HG02763 (cell line): ENCODE data around the gene CCDC192.
"Not testable (repeated sequence)": the region's sequence is repeated elsewhere in the genome, so short reads cannot be mapped to it uniquely, and the experiment has no call there.

ENCODE experiments used
- ATAC-seq: cut with Tn5 transposase; IDR thresholded peaks from one replicate; pipeline ENCODE4 v1.9.1; 2021; ENCODE audit warnings: mild to moderate bottlenecking, moderate library complexity; ENCODE audit not compliant: unreplicated experiment

Gene CCDC192

DNA sequence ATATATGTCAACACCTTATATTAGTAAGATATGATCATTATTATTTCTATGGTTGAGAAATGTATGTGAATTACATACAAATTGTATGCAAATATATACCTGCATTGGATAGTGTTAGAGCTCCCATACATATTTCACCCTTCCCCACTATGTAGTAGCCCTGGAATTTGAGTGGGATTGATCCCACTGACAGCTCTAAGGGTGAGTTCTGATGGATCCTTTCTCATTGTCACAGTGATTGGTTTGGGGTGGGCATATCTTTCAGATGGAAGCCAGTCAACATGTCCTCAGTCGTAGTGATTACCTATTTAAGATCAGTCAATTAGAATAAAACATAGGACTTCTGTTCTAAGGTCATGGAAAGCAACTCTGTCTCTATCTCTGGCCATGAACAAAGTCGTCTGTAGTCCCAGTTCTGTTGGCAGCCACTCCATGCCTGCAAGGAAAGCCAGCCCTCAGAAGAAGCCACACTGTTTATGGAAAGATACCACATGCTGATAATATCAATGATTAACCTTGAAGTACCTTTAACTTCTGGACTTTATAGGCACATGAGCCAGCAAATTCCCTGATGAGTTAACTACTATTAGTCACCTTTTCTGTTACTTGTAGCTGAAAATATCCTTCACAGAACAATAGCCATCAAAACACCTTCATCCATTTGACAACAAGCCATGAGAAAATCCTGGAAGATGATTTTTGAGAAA, 5.1 kb upstream of the CCDC192 start:
- no peak for ATAC-seq

DNA sequence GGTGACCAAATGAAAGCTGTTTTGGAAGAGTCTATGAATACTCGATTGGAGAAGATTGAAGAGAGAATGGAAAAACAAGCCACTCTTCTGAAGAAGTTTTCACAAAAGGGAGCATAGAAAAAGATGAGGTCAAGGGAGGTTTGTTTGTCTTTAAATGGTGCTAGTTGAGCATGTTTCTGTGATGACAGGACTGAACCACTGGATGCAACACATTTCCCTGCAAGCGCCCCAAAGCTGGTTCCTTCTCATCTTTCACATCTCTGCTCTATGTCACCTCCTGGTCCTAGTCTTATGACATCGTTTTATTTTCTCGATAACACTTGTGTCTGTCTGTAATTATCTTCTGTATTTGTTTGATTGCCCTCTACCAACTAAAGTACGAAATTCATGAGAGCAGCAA, 3.8 kb upstream of the CCDC192 start:
- no peak for ATAC-seq

DNA sequence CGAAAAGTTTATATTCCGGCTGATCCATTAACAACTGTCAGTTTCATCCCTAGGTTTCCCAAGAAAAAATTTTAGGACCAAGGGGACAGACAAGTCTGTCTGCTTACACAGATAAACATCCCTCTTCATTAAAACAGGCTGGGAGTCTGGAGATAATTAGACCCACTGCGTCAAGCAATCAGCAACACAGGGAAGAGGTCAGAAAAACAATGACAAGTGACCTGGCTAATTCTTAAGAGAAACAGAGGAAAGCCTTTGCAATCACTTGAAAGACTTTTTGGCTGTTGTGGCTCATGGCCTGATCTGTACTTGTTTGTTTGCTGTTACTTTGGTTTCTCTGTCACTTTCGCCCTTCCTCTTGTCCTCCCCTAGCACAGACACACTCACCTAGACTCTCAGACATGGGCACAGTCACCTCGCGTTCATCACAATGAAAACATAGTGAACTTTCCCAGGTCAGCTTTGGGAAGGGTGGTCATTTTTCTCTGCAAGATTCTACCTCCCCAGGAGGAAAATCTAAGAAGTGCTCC, 2.9 kb upstream of the CCDC192 start:
- ATAC-seq = no peak

DNA sequence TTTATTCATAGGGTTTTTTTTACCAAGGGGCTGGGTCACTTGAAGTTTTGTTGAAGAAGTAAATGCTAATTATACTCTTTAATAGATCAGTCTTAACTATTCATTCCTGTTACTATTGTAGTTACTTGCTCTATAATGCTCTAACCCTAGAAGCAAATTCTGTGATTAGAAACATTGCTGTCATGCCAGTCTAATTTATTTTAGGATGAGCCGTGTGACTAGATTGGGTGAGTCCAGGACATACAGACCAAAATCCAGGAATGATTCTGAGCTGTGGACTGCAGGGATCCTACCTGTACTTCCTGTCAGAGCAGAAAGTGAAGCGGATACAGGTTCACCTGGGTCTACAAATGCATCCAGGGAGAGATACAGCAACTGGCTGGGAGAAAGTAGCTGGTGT, 757 bp upstream of the CCDC192 start:
- ATAC-seq = no peak

DNA sequence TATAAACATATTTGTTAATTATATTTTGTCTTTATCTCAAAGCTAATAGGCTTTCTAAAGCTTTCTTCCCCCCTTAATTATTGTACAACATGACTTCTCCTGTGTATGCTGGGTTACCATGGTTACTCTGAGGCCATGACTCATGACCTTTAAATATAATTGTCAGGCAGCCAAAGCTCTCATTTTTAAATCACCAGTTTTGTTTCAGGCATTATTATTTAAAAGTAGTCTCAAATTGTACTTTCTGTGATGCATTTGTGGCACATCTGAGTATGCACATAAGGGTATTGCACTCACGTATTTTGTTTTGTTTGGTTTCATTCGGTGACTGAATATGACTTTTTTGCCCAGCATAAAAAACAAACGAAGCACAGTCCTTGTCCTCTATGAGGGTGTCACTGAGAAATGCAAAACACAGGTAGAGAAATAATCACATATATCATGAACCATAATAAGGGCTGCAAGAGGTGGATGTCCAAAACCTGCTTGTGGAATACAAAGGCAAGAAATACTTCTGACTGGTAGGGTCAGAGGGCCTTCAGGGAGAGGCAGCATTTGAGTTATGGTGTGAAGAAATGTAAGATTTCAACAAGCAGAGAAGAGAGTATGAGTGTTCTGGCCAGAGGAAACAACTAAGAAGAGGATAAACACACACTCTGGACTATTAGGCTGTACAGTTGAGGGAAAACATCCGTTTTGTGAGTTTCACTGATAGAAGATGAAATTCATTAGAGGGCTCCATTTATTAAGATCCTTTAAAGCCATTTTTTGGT, 2.1 kb downstream of the CCDC192 start:
- ATAC-seq = no peak

DNA sequence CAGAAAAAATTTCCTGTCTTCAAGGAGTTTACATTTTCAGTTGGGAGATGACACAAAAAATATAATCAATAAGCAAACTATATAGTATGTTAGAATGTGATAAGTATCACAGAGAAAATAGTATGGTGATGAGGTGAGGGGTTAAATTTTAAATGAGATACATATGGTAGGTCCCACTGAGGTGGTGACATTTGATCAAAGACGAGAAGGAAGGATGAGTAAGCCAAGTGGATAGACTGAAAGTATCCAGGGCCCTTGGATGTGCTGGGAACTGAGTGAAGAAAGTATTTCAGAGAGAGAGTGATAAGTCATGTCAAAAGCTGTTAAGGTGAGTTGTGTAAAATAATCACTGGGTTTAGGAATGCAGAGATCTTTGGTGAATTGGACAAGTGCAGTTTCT, 3.5 kb downstream of the CCDC192 start:
- no peak for ATAC-seq

DNA sequence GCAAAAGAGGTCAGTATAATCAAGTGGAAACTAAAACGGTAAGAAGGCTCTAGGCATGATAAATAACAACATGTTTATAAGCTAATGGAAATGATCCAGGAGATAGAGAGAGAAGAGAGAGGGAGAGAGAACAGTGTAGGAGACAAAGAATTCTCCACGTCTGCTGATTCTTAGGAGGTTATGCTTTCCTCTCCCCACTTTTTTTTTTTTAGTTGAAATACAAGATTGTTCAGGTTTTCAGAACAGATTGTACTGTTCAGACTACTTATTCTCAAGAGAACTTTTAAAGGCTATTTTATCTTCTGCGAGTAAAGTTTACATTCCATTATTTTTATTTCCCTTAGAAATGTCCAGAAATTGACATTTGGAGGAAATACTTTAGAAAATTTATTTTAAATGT, 4.0 kb downstream of the CCDC192 start:
- no peak for ATAC-seq

DNA sequence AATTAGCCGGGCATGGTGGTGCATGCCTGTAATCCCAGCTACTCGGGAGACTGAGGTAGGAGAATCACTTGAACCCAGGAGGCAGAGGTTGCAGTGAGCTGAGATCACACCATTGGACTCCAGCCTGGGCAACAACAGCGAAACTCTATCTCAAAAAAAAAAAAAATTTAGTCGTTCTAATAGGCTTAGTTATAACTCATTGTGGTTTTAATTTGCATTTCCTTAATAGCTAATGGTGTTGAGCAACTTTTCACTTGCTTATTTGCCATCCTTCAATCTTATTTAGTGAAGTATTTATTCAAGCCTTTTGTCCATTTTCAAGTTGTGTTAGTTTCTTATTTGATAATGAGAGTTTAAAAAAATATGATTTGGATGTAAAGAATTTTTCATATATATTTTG, 9.9 kb downstream of the CCDC192 start:
- not testable (repeated sequence) for ATAC-seq

DNA sequence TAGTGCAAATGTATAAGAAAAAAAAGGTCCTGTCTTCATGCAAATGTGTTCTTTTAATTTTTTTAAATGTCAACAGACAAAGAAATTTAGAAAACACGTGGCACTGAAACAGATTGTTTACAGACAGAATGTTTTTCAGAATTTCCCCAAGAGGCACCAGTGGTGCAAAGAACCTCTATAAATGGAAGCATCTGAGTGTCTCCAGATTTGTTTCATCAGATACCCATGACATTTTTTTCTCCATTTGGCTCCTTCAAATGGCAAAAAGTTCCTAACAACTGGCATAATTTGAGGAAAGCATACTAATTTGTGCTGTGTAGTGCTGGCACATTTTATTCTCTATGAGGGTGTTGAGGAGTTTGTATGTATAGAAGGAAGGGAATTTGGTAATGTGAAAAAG, 15.0 kb downstream of the CCDC192 start:
- ATAC-seq = no peak

DNA sequence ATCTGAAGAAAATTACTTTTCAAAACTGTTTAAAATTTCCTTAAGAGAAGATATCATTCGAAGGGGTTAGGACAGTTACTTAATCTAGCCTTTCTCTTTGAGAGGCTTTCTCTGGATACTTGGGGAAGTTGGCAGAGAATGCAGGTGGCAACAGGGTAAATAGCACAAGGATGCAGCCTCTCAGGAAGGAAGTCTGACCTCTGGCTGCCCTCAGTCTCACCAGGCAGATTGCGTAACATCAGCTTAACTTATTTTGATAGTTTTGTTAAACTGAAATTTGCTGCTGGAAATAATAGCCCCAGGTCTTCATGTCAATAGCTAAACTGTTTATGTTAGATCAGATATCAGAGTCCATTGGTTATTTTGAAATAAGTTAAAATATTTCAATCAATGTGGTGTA, 20.4 kb downstream of the CCDC192 start:
- ATAC-seq = no peak

DNA sequence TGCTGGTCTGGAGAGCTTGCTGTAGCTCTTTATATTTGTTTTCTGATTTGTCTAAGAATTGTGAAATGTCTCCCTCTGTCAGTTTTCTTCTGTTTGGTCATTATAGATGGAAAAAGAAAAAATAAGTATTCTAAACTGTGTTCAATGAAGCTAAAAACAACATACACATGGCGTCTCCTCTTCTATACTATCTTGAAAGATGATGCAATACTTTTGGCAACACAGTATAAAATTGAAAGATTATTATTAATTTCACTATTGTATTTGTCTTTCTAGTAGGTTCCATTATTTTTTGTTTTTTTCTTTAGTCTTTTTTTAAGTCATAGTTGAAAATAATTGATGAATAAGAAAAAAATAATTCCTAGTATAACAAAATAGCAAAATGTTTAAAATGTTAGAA, 22.5 kb downstream of the CCDC192 start:
- no peak for ATAC-seq

DNA sequence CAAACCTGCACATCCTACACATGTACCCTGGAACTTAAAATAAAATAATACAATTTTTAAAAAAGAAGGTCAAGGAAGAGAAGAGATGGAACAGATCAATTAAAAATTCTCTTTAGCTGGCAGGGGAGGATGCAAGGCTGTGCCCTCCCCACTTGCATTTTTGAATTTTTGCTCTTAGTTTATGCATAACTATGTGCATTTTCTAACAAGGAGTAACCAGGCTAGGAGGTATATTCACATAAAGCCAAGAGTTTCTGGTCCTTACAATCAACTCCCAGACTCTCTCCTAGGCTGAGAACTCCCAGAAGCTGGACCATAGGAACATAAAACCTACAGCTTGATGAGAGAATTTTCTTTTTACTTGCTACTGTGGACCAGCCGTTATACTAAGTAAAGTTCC, 29.8 kb downstream of the CCDC192 start:
- no peak for ATAC-seq

DNA sequence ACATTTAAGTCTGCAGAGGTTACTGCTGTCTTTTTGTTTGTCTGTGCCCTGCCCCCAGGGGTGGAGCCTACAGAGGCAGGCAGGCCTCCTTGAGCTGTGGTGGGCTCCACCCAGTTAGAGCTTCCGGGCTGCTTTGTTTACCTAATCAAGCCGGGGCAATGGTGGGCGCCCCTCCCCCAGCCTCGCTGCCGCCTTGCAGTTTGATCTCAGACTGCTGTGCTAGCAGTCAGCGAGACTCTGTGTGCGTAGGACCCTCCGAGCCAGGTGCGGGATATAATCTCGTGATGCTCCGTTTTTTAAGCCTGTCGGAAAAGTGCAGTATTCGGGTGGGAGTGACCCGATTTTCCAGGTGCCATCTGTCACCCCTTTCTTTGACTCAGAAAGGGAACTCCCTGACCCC, 36.2 kb downstream of the CCDC192 start:
- ATAC-seq = not testable (repeated sequence)

DNA sequence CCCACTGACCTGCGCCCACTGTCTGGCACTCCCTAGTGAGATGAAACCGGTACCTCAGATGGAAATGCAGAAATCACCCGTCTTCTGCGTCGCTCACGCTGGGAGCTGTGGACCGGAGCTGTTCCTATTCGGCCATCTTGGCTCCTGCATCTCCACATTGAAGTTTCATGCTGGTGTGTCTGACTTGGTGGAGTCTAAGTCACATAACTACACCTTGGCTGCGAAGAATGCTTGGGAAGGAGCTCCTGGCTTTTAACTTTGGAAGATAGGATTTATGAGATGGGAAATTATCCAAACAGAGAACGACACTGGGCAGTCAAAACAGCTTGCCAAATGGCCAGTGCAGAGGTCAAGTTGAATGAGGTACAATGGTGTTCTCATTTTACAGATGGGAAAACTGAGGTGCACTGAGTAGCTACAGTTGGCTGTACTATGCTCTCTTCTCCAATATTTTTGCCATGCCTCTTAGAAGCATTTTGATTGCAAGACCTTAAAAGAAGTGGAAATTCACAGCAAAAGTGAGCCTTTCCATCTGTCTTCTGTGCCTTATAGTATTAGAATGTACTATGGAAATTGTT, 36.7 kb downstream of the CCDC192 start:
- ATAC-seq = no peak

DNA sequence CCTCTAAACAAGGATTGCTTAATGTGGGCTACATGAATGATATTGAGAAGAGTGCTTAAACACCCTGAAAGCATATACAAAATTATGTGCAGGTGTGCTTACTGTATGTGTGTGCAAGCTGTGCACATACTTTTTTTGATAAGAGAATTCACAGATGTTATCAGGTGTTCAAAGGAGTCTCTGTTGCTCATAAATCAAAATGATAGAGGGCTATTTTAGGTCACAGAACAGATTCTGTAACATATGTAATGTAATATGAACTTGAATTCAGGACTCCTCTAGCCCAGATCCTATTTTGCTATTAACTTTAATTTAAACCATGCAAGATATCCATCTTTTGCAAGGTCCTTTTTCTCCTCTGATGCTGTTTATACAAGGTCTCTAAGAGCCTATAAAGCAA, 38.2 kb downstream of the CCDC192 start:
- no peak for ATAC-seq

DNA sequence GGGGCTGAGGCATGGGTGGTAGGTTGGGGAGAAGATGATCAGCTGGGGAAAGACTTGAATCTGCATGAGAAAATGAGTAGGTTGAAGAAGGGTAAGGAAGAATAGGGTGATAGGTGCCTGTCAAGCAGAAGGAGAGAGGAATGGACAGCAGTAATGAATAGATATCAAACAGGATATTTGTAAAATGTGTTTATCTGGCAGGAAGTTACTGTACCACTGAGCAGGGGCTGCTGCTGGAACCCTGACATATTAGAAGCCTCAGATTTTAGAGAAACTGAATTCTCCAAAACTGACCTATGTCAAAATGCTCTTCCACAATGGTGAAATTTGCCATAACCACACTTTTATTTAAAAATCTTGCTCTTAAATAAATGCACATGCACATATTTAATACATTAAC, 41.0 kb downstream of the CCDC192 start:
- no peak for ATAC-seq

DNA sequence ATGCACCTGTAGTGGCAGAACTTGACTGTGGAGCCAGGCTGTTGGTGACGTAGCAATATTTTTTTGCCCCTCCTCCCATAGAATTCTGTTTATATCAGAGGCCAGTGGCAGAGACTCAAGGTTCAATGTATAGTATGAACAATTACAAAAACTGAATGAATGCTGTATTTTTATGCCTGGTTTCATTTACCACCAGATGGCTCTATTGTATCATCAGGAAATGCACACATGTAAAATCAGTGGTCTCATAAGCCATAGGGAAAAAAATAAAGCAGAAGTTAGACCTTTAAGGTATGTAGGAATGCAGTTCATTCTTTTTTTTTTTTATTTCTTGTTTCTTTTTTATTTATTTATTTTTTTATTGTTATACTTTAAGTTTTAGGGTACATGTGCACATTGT, 43.6 kb downstream of the CCDC192 start:
- no peak for ATAC-seq

DNA sequence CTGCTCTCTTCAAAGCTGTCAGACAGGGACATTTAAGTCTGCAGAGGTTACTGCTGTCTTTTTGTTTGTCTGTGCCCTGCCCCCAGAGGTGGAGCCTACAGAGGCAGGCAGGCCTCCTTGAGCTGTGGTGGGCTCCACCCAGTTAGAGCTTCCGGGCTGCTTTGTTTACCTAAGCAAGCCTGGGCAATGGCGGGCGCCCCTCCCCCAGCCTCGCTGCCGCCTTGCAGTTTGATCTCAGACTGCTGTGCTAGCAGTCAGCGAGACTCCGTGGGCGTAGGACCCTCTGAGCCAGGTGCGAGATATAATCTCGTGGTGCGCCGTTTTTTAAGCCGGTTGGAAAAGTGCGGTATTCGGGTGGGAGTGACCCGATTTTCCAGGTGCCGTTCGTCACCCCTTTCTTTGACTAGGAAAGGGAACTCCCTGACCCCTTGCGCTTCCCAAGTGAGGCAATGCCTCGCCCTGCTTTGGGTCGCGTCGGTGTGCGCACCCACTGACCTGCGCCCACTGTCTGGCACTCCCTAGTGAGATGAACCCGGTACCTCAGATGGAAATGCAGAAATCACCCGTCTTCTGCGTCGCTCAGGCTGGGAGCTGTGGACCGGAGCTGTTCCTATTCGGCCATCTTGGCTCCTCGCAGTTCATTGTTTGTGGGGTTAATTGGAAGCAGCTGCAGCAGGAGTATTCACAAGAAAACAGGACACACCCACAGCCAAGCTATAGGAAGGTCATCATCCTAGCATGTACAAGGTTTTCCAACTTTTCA, 49.5 kb downstream of the CCDC192 start:
- ATAC-seq = not testable (repeated sequence)

DNA sequence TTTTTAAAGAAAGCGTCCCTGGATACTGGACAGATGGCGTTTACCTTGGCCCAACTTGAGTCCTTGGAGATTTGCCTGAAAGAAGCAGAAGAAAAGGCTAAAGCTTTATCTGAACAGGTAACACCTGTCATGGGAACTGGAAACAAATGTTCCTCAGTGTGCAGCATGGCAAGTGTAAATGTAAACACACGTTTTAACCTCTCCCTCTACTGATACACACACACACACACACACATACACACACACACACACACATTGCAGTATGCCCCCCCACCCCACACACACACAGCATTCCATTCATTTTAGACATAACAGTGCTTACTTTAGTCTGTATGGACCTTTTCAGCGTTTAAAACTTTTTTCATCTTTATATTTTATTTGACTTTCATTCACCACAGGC, 51.1 kb downstream of the CCDC192 start:
- no peak for ATAC-seq

DNA sequence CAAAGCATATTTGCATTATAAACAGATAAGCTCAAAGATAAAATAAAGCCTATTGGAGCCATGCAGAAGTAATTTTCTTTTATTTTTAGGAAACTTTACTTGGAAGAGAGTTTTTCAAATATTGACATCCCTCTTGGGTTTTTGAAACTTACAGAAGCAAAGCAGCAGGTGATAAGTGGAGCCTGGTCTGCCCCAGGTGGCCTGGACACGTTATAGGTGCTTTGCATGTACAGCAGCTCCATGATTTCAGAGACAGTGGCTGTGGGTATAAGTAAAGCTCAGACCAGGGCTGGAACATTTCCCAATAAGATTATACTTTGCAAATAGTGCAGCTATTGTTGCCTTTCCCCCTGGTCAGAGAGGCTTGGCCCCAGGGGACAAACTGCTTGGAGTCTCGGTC, 51.5 kb downstream of the CCDC192 start:
- no peak for ATAC-seq

DNA sequence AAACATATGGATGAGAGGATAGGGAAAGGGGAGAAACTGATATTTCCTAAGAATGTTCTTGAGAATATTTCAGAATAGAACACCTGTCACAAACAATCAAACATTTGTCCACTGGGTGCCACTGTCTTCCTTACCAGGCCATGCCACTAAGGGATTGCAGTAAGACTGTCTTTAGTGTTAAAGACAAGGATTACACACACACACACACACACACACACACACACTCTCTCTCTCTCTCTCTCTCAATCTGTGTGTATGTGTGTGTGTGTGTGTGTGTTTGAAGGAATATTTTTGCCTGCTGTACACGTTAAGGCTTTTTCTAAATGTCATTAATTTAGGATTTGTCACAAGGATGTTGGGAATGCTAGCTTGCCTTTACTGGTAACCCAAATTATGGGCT, 54.4 kb downstream of the CCDC192 start:
- no peak for ATAC-seq
